ENCODE data around the gene CAB39.

Gene CAB39

DNA sequence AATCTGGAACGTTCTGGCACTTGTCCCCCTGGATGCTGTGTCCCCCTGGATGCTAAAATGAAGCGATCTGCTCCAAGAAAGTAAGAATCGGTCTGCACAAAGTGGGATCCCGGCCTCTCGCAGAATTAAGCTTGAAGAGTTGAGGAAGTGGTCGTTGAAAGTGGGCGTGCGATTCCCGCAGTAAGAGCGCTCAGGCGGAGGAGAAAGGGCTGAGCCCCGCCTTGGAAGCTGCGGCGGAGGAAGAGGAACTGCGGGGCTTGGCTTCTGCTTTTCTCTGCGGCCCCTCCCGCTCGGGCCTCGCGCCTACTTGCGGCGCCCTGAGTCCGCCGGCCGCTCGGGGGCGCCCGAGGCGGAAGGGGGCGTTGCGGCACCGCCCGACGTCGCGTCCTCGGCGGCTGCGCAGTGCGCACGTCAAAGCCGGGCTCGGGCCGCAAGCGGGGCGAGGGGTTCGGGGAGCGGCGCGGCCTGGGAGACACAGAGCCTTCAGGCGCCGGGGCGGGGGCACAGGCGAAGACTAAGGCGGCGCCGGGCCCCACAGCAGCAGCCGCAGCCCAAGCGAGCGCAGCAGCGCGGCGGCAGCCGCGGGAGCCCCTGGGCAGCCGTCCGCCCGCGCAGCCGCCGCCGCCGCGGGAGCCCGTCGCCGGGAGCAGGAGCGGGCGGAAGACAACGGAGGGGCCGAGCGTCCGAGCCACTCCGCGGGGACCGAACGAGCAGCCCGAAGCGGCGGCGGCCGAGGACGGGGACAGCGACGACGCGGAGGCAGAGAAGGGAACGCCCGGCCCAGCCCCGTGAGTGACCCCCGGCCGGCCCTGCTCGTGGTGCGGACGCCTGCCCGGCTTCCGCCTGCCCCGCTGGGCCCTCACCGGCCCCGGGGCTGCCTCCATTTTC is at the start of gene CAB39:
TSS of gene CAB39 (plus strand) at position 400 of the 888 bp plus-strand sequence. CDS start 47,160 bp downstream, outside the sequence.
- DNase-seq = peak; percentile 90

DNA sequence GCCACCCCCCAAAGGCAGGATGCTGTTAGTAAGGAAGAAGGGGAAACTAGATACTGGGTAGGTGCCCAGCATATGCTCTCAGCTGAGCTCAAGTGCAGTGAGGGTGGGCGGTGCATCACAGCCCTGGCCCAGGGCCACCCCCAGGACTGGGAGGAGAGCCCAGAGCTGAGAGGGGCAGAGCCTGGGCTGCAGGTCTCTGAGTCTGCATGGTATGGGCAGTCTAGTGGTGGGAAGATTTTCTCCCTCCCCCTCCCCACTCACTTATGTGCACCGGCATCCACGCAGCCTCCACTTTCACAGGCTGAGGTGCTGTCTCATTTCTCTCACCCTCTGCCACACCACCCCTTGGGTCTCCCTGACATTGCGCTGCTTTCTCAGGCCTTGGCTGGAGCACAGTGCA is 48.5 kb upstream of the CAB39 start:
- no peak for DNase-seq

DNA sequence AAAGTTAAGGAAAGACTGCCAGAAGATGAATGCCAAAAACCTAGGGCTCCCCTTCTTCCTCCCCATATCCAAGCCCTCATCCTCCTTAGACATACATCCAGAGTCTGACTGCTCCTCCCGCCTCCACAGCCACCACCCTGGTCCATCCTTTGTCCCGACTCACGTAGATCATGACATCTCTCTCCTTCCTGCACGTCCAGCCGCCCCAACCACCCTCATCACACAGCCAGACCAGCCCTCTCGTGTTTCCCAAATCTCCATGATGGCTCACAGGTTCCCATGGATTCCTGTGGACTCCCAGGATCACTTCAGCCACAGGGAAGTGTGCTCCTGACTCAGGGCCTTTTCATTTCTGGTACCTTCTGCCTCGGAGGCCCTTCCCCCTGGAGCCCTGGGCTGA is 47.8 kb upstream of the CAB39 start:
- DNase-seq = no peak

DNA sequence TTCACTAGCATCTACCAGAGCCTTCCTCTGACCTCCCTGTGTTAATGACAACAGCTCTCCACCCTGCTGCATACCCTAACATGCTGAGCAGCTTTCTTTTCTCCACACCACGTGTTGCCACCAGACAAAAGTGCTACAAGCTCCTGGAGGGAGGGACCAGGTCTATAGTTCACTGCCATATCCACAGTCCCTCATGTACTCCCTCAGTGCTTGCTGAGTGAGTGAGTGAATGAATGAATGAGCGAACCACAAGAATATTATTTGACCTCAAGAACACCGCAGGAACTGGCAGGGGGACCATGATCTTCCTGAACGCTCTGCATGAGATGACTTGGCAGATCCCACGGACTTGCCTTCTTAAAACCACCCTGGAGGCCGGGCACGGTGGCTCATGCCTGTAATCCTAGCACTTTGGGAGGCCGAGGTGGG is 47.4 kb upstream of the CAB39 start:
- no peak for DNase-seq

DNA sequence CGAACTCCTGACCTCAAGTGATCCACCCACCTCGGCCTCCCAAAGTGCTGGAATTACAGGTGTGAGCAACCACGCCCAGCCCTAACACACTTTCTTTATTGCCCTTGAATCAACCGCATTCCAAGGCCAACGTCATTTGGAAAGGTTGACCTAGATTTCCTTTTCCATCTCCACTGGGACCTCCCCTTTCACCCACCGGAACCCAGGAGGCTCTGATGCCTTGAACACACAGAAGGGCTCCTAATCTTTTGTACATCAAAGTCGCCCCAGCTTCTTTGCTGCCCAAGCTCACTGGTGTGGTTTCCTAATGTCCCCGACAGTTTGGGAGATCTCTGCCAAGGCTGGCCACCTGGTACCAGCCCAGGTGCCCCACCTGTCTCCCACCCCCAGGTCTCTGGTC is 46.2 kb upstream of the CAB39 start:
- no peak for DNase-seq

DNA sequence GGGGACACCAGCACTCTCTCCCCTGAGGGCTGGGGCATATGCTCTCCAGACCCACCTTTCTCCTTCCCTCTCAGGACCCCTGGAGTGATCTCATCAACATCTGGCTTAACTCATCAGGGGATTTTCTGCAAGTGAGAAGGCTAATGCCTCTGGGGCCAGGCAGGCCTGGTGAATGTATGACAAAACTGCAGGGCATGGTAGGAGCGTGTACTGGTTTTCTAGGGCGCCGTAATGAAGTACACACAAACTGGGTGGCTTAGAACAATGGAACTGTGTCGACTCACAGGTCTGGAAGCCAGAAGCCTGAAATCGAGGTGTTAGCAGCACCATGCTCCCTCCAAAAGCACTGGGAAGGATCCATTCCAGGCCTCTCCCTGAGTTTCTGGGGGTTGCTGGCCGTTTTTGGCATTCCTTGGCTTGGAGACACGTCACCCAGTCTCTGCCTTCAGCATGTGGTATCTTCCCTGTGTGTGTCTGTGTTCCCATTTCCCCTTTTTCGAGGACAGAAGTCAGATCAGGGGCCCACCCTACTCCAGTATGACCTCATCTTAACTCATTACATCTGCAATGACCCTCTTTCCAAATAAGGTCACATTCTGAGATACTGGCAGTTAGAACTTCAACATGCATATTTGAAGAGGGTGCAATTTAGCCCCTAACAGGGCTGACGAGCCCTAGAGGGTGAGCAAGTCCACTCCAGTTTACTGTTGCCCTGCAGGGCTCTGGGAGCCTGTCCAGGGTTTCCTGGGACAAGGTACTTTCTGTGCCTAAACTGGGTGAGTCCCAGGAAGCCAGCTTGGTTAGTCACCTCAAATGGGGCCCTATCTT is 45.5 kb upstream of the CAB39 start:
- peak; percentile 56 for DNase-seq

DNA sequence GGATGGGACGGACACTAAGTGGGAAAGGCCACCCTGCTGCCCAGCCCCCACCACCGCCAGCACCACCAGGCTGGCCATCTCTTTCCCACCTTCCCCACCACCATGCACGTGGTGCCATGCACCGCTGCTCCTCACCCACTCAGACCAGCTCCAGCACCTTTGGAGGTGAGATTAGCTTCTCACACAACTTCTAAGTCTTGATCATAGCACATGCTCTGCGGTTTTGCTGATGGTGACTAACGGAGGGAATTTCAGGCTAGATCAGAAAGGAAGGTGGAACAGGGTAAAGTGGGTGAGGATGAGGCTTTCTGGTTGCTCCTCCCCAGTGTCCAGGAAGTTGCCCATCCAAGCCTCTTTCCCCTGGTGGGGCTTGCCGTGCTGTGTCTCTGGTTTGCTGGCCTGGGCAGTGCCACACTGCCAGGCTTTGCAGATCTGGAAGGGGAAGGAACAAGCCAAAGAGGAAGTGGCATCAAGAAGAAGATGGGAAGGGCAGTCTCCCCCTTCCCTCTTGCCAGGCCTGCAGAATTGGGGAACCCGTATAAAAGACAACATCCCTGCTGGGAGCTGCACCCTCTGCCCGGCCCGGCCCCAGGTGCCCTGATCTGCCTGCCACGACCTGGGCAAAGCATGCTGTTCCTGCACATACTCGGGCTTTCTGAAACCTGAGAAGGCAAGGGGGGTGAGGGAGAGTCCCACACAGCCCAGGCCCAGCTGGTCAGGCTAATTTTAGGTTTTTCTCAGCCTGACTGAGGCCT is 44.3 kb upstream of the CAB39 start:
- DNase-seq = peak; percentile 65

DNA sequence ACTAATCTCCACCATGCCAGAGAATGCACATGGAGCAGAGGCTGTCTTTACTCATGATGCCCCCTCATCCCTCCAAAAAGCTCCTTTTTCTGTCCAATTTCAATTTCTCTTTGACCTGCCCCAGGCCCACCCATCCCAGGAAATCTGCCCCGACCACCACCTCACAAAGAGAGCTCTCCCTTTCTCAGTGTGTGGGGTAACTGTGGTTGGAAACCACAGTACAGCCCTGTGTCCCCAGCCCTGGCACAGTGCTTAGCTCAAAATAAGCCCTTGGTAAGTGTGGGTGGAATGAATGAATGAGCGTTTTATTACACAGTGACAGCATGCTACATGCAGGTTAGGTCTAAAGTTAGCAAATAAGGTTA is 43.7 kb upstream of the CAB39 start:
- DNase-seq = no peak

DNA sequence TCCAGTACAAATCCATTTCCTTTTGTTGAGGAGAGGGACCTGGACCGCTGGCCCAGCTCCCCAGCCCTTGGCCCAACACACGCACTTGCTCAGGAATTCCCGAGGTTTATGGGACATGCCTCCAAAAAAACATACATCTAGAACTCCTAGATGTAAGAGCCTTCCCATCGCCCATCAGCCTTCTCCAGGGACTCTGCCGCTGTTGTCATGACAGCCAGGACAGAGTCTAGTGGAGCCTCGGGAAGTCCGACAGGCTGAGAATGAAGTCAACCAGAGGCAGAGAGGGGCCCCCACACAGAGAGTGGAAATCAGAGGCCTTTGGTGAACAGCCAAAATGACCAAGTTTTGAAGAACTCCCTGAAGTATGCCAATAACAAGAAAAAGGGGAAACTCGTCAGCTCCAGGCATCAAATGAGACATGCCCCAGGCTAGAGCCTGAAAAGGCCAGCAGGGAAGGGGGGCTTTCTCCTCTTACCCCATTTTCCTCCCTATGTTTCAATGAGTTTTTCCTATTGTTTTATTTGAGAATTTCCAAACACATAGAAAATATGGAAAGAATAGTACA is 43.2 kb upstream of the CAB39 start:
- DNase-seq = no peak

DNA sequence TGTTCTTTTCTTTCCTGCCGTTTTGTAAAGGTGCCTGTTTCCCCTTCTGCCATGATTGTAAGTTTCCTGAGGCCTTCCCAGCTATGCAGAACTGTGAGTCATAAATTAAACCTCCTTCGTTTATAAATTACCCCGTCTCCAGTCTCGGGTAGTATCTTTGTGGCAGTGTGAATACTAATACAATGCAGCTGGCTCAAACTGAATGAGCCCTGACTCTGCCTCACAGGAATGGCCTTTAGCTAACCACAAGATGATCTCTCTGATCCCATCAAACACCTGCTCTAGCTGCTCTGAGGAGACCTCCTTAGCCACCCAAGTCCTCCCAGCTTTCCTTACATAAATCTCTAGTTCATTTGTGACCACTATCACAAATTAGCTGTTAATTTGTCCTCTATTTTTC is 41.5 kb upstream of the CAB39 start:
- DNase-seq = no peak

DNA sequence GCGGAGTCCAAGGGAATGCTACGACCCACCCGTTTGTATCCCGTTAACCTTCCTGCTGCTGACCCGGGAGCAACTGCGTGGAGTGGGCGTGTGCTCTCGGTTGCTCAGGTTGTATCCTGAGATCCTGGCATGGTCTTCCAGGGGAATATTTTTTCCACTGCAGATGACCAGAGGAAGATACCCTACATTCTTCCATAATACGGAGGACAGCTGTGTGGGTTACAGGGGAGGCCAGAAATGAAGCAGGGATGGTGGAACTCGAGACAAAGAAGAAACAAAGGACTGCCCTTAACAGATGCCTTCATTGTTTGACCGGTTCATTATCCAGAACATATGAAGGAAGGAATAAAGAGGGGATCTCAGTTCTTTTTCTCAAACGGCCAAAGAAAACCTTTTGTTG is 39.8 kb upstream of the CAB39 start:
- no peak for DNase-seq

DNA sequence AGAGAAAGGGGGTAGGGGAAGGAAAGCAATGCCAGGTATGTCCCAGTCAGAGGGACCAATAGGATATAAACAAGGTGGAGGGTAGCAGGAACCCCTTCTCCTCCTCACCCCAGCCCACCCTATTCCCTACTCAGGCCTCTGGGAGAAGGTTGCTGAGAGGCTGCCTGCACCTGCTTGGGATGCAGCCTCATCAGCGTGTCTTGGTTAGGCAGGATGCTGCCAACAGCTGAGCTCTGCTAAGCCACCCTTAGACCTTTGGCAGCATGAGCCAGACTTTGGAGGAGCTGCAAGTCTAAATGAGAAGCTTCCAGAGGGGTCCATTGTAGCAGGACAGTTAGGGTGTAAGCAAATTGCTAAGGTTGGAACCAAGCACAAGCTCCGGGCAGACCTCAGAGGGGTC is 38.2 kb upstream of the CAB39 start:
- no peak for DNase-seq

DNA sequence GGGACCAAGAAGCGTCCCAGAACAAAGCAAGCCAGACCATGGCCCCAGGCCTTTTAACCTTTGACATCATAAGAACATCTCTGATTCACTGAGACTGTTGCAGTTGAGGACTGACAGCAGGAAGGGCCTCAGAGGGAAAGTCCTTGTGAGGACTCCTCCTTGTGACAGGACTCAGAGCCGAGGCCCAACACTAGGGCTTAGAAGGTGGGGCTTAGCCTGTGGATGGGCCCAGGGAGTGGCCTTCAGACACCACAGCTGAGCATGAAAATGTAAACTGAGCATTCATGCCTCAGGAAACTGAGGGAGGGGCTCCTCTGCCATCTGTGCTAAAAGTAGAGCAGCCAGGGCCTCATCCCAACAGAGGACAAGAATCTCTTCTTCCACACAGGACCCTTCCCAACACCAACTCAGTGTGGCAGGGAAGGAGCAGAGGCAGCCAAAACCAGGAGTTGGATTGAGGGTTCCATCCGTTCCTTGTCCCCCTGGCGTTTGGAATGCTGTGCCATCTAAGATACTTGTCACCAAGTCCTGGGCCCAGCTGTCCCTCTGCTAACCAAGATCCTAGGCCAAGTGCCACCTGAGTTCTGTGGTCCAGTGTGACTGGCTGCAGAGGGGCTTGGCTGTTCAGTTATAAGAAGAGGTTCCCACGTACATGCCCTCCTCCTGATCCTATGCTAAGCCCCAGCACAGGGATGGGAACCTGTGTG is 37.5 kb upstream of the CAB39 start:
- no peak for DNase-seq

DNA sequence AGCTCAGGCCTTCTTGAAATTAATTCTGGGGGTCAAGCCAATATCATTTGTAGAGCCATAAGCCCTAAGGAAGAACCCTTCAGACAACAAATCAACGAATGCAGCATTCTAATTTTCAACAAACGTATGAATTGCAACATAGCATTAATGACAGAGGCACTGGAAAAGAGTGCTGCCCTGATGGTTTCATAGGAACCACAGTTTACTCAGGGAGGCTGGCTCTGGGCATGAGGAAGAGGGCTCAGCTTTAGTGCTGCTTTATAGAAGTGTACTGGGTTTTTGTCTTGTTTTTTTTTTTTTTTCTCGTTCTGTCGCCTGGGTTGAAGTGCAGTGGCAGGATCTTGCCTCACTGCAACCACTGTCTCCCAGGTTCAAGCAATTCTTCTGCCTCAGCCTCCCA is 36.1 kb upstream of the CAB39 start:
- no peak for DNase-seq

- no peak for DNase-seq
These were observed 35.3 kb upstream of the CAB39 start for GRCh38 chr2:230677201-230677946.

DNA sequence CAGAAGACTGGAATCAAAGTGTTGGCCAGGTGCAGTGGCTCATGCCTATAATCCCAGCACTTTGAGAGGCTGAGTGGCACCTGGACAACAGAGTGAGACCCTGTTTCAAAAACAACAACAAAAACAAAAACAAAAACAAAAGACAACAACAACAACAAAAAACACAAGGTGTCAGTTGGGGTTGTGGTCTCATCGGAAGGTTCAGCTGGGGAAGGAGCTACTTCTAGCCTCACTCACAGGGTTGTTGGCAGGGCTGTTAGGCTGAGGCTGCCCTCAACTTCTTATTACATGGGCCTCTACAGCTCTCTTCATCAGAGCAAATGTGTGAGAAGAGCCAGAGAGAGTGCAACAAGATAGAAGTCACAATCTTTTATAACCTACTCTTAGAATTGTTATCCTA is 34.6 kb upstream of the CAB39 start:
- no peak for DNase-seq

- DNase-seq = no peak
These were observed 34.2 kb upstream of the CAB39 start for GRCh38 chr2:230678451-230678850.

GRCh38 chr2:230680463-230681170 is 32.0 kb upstream of the CAB39 start:
- no peak for DNase-seq

DNA sequence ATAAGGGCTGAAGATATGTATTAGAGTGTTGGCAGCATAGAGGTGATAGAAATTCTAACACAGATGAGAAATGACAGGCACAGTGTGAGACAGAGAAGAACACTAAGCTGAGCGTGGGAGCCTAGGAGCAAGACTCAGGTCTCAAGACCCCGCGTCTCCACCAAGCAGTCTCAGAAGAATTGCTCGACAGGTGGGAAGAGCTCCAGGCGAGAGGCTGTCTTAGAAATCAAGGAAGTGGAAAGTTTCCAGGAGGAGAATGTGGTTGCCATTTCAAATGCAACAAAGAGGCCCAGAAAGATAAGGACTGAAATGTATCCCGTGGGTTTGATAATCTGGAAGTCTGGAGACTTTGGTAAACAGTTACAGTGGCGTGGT is 31.5 kb upstream of the CAB39 start:
- DNase-seq = no peak

DNA sequence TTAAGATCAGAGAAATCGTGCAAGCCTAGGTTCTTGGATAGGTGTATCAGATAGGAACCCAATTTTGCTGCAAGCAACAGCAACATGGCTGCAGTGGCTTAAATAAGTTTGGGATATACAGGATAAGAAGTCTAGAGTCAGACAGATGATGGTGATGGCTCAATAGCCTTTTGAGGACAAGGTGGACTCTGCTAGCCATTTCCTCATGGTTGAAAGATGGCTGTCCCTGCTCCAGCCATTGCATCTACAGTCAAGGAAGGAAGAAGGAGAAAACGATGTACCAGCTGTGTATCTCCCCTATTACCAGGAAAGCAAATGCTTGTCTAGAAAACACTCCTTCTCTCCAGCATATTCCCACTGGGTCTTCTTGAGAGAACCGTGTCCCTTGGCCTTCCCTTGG is 30.1 kb upstream of the CAB39 start:
- no peak for DNase-seq

Measured in CD4-positive, alpha-beta T cell treated with Interleukin-15 for 1 hour (primary cell).